GM18520 (cell line): ENCODE results near the gene TSPAN14.

ENCODE experiments used
- ATAC-seq: cut with Tn5 transposase; IDR thresholded peaks from one replicate; pipeline ENCODE4 v1.9.1; 2021; ENCODE audit not compliant: unreplicated experiment

TSPAN14 gene

DNA sequence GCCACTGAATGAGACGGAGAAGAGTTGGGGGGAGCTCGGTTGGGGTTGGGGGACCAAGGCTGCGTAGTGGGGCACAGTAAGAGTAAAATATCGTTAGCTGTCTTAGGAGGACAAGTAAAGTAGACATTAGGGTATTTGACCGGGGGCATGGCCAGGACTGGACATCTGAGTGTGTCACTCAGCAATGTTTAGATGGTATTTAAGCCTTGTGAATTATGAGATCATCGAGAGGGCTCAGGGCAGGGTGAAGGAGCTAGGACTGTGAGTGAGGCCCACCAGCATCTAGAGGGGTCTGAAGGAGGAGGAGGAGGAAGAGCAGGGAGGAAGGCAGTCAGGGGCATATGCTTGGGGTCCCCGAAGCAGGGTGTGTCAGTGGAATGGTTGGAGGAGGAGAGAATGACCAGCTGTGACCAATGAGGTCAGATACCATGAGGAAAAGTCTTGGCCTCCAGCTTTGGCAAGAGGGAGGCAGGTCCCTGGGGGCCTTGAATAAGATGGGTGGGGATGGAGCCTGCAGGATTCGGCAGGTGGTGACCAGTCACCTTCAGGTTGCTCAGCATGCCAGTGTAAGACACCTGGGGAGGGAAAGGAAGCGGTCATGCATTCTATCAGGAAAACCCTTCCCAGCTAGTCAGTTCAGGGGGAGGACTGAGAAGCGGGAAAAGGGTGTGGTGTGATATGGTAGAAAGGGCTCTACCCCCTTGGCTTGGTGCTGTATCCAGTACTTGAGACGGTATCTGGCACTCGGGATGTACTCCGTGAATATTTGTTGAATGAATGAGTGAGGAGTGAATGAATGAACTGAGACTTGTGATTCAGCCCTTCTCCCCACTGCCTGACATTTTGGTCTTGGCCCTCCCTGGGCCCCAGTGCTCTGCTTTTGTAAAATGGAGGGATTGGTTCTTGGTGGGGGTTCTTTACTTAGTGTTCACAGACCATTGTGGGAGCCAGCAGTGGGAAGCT lies 48.8 kb downstream of the TSPAN14 start:
- no peak for ATAC-seq

- ATAC-seq, result no peak
Observed at GRCh38 chr10:80503584-80504157, 49.6 kb downstream of the TSPAN14 start.

GRCh38 chr10:80504158-80504811 lies 50.2 kb downstream of the TSPAN14 start:
- no peak for ATAC-seq

GRCh38 chr10:80504897-80505465 lies 50.9 kb downstream of the TSPAN14 start:
- no peak for ATAC-seq

GRCh38 chr10:80506189-80506575 lies 52.1 kb downstream of the TSPAN14 start:
- ATAC-seq, result no peak

- ATAC-seq, result no peak
Observed at GRCh38 chr10:80506836-80507487, 52.9 kb downstream of the TSPAN14 start.

DNA sequence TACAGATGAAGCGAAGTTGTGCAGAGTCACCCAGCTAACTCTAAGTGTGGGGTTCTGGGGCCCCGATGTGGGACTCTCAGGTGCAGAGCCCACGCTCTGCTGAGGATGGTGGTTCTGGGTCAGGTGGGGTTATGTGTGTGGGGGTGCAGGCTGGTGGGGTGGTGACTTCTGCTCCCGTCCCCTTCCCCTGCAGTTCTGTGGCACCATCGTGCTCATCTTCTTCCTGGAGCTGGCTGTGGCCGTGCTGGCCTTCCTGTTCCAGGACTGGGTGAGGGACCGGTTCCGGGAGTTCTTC lies 54.9 kb downstream of the TSPAN14 start:
- ATAC-seq, result no peak

DNA sequence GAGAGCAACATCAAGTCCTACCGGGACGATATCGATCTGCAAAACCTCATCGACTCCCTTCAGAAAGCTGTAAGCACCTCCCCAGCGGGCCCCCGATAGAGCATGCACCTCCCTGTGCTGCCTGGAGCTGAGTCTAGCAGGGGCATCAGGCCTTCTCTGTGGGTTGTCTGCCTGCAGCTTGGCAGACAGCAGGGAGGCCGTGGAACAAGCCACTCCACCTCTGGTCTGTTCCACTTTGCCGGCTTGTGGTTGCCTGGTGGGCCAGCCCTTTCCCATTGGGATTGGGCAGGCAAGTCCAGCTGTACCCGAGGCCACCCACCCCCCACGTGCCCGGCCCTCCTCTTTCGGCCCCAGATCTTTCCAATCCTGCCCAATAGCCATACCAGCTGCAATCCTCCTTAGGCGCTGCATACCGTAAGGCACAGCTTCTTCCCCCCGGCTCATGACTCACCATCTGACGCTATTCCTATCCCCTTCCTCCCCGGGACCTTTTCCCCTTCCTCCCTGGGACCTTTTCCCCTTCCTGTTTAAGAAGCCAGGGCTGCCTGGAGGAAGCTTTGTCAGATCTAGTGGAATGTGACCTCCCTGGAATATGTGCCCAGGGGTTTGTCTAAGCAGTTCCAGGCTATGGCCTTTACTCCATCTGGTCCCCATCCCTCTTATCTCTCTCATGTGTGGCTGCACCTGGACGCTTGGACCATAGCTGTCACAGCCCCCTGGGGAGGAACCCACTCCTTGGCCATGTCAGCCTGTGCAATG lies 55.5 kb downstream of the TSPAN14 start:
- no peak for ATAC-seq

GRCh38 chr10:80512031-80512526 lies 58.0 kb downstream of the TSPAN14 start:
- no peak for ATAC-seq

GRCh38 chr10:80513106-80513505 lies 59.0 kb downstream of the TSPAN14 start:
- ATAC-seq, result no peak

- no peak for ATAC-seq
Observed at GRCh38 chr10:80515511-80515910, 61.4 kb downstream of the TSPAN14 start.

- ATAC-seq, result no peak
Observed at GRCh38 chr10:80515941-80516340, 61.8 kb downstream of the TSPAN14 start.

- no peak for ATAC-seq
Observed at GRCh38 chr10:80516506-80517075, 62.5 kb downstream of the TSPAN14 start.

- ATAC-seq, result no peak
Observed at GRCh38 chr10:80517416-80518142, 63.5 kb downstream of the TSPAN14 start.

DNA sequence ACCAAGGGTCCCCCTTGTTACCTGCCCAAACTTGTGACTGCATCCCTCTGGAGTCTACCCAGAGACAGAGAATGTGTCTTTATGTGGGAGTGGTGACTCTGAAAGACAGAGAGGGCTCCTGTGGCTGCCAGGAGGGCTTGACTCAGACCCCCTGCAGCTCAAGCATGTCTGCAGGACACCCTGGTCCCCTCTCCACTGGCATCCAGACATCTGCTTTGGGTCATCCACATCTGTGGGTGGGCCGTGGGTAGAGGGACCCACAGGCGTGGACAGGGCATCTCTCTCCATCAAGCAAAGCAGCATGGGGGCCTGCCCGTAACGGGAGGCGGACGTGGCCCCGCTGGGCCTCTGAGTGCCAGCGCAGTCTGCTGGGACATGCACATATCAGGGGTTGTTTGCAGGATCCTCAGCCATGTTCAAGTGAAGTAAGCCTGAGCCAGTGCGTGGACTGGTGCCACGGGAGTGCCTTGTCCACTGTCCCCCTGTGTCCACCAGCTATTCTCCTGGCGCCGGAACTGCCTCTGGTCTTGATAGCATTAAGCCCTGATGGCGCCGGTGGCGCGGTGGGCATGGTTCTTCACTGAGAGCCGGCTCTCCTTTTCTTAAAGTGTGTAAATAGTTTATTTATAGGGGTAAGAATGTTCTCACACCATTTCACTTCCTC lies 64.2 kb downstream of the TSPAN14 start:
- ATAC-seq, result no peak

DNA sequence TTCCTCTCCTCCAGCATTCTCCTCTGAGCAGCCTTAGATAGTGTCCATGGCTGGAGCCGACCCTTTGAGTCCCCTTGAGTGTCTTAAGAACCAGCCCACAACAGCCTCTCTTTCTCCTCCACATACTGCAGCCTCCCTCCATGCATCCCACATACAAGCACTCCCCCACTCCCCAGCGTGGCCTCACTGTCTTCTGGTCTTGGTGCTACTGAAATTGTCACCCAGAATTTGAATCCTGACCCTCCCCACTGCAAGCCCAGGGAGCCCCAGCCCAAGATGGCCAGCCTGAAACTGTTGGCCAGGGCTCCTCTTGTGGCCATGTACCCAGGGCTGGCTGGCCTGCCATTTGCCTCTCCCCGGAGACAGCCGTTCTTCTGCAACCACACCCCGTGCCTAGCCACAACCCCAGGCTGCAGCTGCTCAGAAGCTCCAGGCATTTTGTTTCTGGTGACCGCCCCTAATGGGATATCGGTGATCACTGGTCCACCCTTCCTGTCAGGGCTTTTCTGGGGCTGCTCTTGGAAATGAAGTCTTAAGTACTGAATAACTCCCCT lies 64.8 kb downstream of the TSPAN14 start:
- no peak for ATAC-seq

DNA sequence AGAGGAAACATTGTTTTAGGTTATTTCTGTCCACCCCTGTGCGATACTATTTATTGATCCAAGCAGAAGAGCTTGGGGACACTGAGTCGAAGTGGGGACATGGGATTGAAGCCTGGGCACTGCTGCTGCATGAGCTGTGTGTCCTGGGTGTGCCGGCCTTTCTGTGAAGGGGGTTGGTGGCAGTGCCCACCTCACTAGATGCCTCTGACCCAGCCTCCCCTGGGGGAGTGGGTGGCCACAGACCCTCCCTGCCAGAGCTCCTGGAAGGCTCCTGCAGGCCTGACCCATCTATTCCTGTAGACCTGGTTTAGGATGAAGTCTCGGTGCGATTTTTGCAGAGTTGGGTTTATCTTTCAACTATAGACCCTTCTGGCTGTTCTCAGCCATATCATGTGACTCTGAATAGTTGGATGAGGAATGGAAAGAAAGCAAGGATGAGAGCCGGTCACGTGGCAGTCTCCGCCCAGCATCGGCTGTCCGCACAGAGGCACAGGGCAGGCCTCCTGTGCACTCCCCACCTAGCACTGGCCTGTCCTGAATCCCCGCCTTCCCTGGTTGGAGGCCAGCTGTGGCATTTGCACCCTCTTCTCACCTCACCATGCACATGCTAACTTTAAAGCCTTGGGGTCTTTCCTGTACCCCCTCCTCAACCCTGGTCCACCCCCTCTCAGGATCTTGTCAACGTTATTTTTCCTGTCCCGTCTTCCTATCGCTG lies 66.0 kb downstream of the TSPAN14 start:
- ATAC-seq, result no peak
